Brain microvascular endothelial cell (primary cell): ENCODE measurements around the gene HAP1.
"Not testable (repeated sequence)": the region's sequence is repeated elsewhere in the genome, so short reads cannot be mapped to it uniquely, and the experiment has no call there.

Experiments used
- DNase-seq: peaks from one replicate; pipeline ENCODE4 v3.0.0-alpha.2; 2020
- H3K27ac ChIP-seq: fragments of 250-450 bp; sonication (Bioruptor Pico); 2 replicates; pipeline ENCODE4 v1.5.1; 2020; ENCODE audit warnings: mild to moderate bottlenecking, moderate library complexity
- H3K27me3 ChIP-seq: fragments of 250-450 bp; sonication (Bioruptor Pico); replicated peaks from 2 replicates; pipeline ENCODE4 v1.5.1; 2020; ENCODE audit warnings: mild to moderate bottlenecking
- H3K36me3 ChIP-seq: fragments of 250-450 bp; sonication (Bioruptor Pico); replicated peaks from 2 replicates; pipeline ENCODE4 v1.5.1; 2020; ENCODE audit warnings: mild to moderate bottlenecking
- H3K4me3 ChIP-seq: 2 replicates; pipeline ENCODE4 v1.5.1; 2011; ENCODE audit warnings: low read depth, mild to moderate bottlenecking, control low read depth, low read length, moderate library complexity
- CTCF ChIP-seq: IDR thresholded peaks from 2 replicates; pipeline ENCODE4 v1.5.1; 2011; ENCODE audit warnings: low read depth, mild to moderate bottlenecking, moderate library complexity, low read length, control low read depth, inconsistent platforms; ENCODE audit errors: missing control alignments
- in situ Hi-C: cut with HindIII; loops from 2 replicates; pipeline ENCODE4 v1.10.0; 2017; ENCODE audit warnings: low sequenced_read_pairs, low pct_ligation_motif_present

The HAP1 gene

DNA sequence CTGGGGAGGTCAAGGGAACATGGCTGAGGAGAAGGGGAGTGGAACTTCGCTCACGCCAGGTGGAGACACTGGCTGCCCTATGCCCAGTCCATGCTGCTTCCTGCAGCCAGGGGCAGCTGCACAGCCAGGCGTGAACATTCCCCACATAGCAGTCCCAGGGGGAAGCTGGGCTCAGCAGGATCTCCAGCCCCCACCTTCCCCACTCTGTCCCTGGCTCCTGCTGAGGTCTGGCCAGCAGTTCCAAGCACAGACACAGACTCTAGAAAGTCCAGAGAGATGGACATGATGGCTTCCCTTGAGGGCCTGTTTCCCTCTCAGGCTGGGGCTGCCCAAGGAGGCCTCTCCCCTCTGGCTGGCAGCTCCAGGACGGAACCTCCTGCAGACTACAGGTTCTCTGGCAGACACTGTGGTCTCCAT, 42.7 kb upstream of the HAP1 start:
- TF ChIP-seq CTCF: peak; percentile 51
- H3K27ac ChIP-seq: peak overlapping the region; percentile 89
- DNase-seq: no peak
- no peaks in the 10 kb centered on the region for H3K27me3 ChIP-seq
- peaks cover 10% of the 10 kb centered on the region for H3K36me3 ChIP-seq
- no peak overlapping the region for H3K4me3 ChIP-seq
- in situ Hi-C loops: no loop called here

- Histone ChIP-seq H3K36me3 (peaks cover 15% of the 10 kb centered on the region), H3K27ac (peak overlapping the region; percentile 89)
- in situ Hi-C loops, H3K4me3 ChIP-seq, H3K27me3 ChIP-seq, DNase-seq: not testable (repeated sequence)
Measured at GRCh38 chr17:41776262-41776900, 41.9 kb upstream of the HAP1 start.

- H3K4me3 ChIP-seq: no peak overlapping the region
- no peaks in the 10 kb centered on the region for H3K27me3 ChIP-seq
- in situ Hi-C loops: no loop called here
- peaks cover 23% of the 10 kb centered on the region for H3K36me3 ChIP-seq
- DNase-seq: no peak
- H3K27ac ChIP-seq: no peak overlapping the region
- TF ChIP-seq CTCF: no peak
Measured at GRCh38 chr17:41775394-41776226, 41.2 kb upstream of the HAP1 start.

GRCh38 chr17:41773731-41774193, 39.3 kb upstream of the HAP1 start:
- TF ChIP-seq CTCF: no peak
- peaks cover 41% of the 10 kb centered on the region for H3K36me3 ChIP-seq
- H3K27ac ChIP-seq: peak overlapping the region; percentile 51
- H3K27me3 ChIP-seq: no peaks in the 10 kb centered on the region
- in situ Hi-C loops: no loop called here
- H3K4me3 ChIP-seq: no peak overlapping the region
- DNase-seq: no peak

DNA sequence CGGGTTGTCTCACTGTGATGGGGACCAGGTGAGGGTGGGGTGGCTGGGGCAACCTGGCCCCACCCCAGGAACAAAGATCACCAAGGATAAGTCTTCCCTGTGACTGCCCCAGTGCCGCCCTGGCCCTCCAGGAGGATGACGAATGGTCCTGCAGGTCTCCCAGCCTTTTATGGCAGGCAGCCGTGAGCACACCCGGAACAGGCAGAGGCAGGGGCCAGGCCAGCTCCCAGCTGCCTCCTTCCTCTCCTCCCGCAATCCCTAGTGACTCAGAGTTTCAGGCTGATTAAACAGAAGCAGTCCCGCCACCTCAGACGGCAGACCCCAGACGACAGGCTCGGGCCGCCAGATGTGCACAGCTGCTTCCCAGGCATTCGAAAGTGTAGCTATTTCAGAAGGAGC, 38.7 kb upstream of the HAP1 start:
- Histone ChIP-seq H3K27ac (peak overlapping the region; percentile 51), H3K36me3 (peaks cover 47% of the 10 kb centered on the region), H3K27me3 (no peaks in the 10 kb centered on the region), H3K4me3 (no peak overlapping the region)
- in situ Hi-C loops: no loop called here
- no peak for TF ChIP-seq CTCF
- DNase-seq: peak; percentile 91

- in situ Hi-C loops: no loop called here
- peak overlapping the region; percentile 51 for H3K27ac ChIP-seq
- DNase-seq: no peak
- no peaks in the 10 kb centered on the region for H3K27me3 ChIP-seq
- H3K4me3 ChIP-seq: no peak overlapping the region
- TF ChIP-seq CTCF: no peak
- peaks cover 52% of the 10 kb centered on the region for H3K36me3 ChIP-seq
Measured at GRCh38 chr17:41772586-41773189, 38.2 kb upstream of the HAP1 start.
